ENCODE data around the gene SRSF10.

- TF ChIP-seq PHB2 (IDR thresholded peaks at IDR 0.05; ENCODE audit: low read depth), result no peak
- no peak for TF ChIP-seq LEF1 (IDR thresholded peaks at IDR 0.05)
- TF ChIP-seq SIN3A (IDR thresholded peaks at IDR 0.05; ENCODE audit: borderline replicate concordance in 2 of 2, control insufficient read depth in 1 of 2, low read depth in 2 of 2, low read length in 2 of 2), result no peak
- no peak for TF ChIP-seq ATF1 (CRISPR knock-in tag; IDR thresholded peaks at IDR 0.05)
- TF ChIP-seq ATF1 (tag; IDR thresholded peaks at IDR 0.05), result no peak
- no peak for TF ChIP-seq ZZZ3 (IDR thresholded peaks at IDR 0.05)
- no peak for TF ChIP-seq CTCF (IDR thresholded peaks at IDR 0.05 in 2 of 3, conservative IDR thresholded peaks at IDR 0.05 in 1 of 3; ENCODE audit: insufficient read depth in 2 of 3, low read depth in 1 of 3, low read length in 3 of 3)
- no peak for TF ChIP-seq MTA3 (IDR thresholded peaks at IDR 0.05; ENCODE audit: borderline replicate concordance)
- no peak for TF ChIP-seq KAT8 (IDR thresholded peaks at IDR 0.05; ENCODE audit: low read depth)
- no peak for TF ChIP-seq HBP1 (CRISPR knock-in tag; IDR thresholded peaks at IDR 0.05)
- TF ChIP-seq ATF2 (CRISPR knock-in tag; IDR thresholded peaks at IDR 0.05), result no peak
- no peak for TF ChIP-seq TARDBP (IDR thresholded peaks at IDR 0.05)
- TF ChIP-seq XRCC4 (IDR thresholded peaks at IDR 0.05; ENCODE audit: extremely low read depth, insufficient read depth, insufficient read length), result no peak
- no peak for TF ChIP-seq MEF2D (tag; conservative IDR thresholded peaks at IDR 0.05; ENCODE audit: low read depth)
Observed at GRCh38 chr1:24021403-24022266, 41.5 kb upstream of the SRSF10 start.

Measured in K562 (cell line).